HCT116 (cell line): ENCODE results near the gene ANKEF1. TPM values are rescaled to one million over a fixed set of nuclear protein-coding genes. Genes with fewer than 3 reads are reported as not detected.

Source experiments
- ATAC-seq: fragments of 200-7000 bp; cut with Tn5 transposase; 2 replicates; pipeline ENCODE4 v1.9.1; 2020; ENCODE audit warnings: mild to moderate bottlenecking, moderate library complexity
- BruUV-seq: library from RNA; stranded (reverse); fragments of 400-500 nt; replicated peaks from 2 replicates; lab custom pipeline; 2021; lab: Mats Ljungman, UMichigan
- CTCF ChIA-PET: fragments of 300-600 bp; sonication (Branson Sonifier 250); formaldehyde crosslinking; loops from one replicate; lab custom pipeline; 2021; ENCODE audit warnings: antibody characterized with exemption; lab: Charles Lee
- POLR2A ChIA-PET: fragments of 300-600, 350-600 bp; sonication (Branson Sonifier 250); formaldehyde crosslinking; loops from one replicate; lab custom pipeline; 2021; ENCODE audit warnings: antibody characterized with exemption; lab: Charles Lee
- RAD21 ChIA-PET, 2 experiments: fragments of 300-600 bp; sonication (Branson Sonifier 250); formaldehyde crosslinking; loops; one replicate each; lab custom pipeline; 2023; ENCODE audit warnings: low total read pairs in 2 of 2; ENCODE audit not compliant: uncharacterized antibody in 2 of 2, unreplicated experiment in 2 of 2, low non-redundant PET in 1 of 2; lab: Charles Lee
- DNase-seq: peaks from one replicate; pipeline ENCODE4 v3.0.0-alpha.2; 2010; ENCODE audit warnings: low read depth, low spot score
- H2AFZ ChIP-seq: fragments of 200-600 bp; shearing (Covaris generic), sonication (generic); 2 replicates; pipeline ENCODE4 v1.6.1; 2017; ENCODE audit warnings: low read depth, mixed run types, mixed read lengths, antibody characterized with exemption, low read length; ENCODE audit not compliant: poor library complexity, severe bottlenecking
- H3K27ac ChIP-seq: 2 replicates; pipeline ENCODE4 v1.5.1; 2012; ENCODE audit warnings: low read depth, low read length
- H3K27me3 ChIP-seq: fragments of 200-600 bp; sonication (generic); 2 replicates; pipeline ENCODE4 v1.6.1; 2016; ENCODE audit warnings: mixed run types, low read length, mixed read lengths; ENCODE audit not compliant: insufficient read depth
- H3K36me3 ChIP-seq, 2 experiments: fragments of 200-500 bp in 1 of 2; fragments of 200-600 bp in 1 of 2; sonication (Bioruptor generic) in 1 of 2; sonication (generic) in 1 of 2; 2 replicates each; pipeline versions ENCODE4 v1.5.1 to v1.6.1; 2014 to 2016; ENCODE audit warnings: low read length in 2 of 2, inconsistent platforms in 1 of 2, mixed read lengths in 1 of 2, mixed run types in 1 of 2; ENCODE audit not compliant: insufficient read depth in 2 of 2, control insufficient read depth in 1 of 2
- H3K4me1 ChIP-seq, 2 experiments: fragments of 200-600 bp in 1 of 2; sonication (generic) in 1 of 2; 2 replicates each; pipeline versions ENCODE4 v1.5.1 to v1.6.1; 2012 to 2017; ENCODE audit warnings: low read length in 2 of 2, inconsistent platforms in 1 of 2, mild to moderate bottlenecking in 1 of 2, mixed read lengths in 1 of 2, mixed run types in 1 of 2, moderate library complexity in 1 of 2; ENCODE audit not compliant: insufficient read depth in 2 of 2, control insufficient read depth in 1 of 2
- H3K4me2 ChIP-seq: fragments of 200-600 bp; sonication (generic); 2 replicates; pipeline ENCODE4 v1.6.1; 2017; ENCODE audit warnings: mixed run types, low read length, mixed read lengths
- H3K4me3 ChIP-seq, 2 experiments: fragments of 200-600 bp in 1 of 2; sonication (generic) in 1 of 2; replicated peaks in 1 of 2; 2 replicates each; pipeline ENCODE4 v1.5.1; 2011 to 2016; ENCODE audit warnings: low read length in 2 of 2, control low read depth in 1 of 2, low read depth in 1 of 2, mild to moderate bottlenecking in 1 of 2, mixed read lengths in 1 of 2, mixed run types in 1 of 2
- H3K79me2 ChIP-seq: fragments of 200-600 bp; sonication (generic); 2 replicates; pipeline ENCODE4 v1.6.1; 2017; ENCODE audit warnings: mild to moderate bottlenecking, mixed run types, low read length, moderate library complexity, mixed read lengths; ENCODE audit not compliant: insufficient read depth
- H3K9ac ChIP-seq: fragments of 200-600 bp; sonication (generic); 2 replicates; pipeline ENCODE4 v1.6.1; 2016; ENCODE audit warnings: low read length, mixed read lengths
- H3K9me2 ChIP-seq: fragments of 200-600 bp; sonication (generic), shearing (Covaris generic); 2 replicates; pipeline ENCODE4 v1.6.1; 2017; ENCODE audit warnings: mixed run types, mild to moderate bottlenecking, moderate library complexity; ENCODE audit not compliant: insufficient read depth
- H3K9me3 ChIP-seq, 2 experiments: fragments of 200-500 bp in 1 of 2; fragments of 200-600 bp in 1 of 2; sonication (Bioruptor generic) in 1 of 2; sonication (generic) in 1 of 2; 2 replicates each; pipeline ENCODE4 v1.6.1; 2014 to 2017; ENCODE audit warnings: low read length in 2 of 2, mixed read lengths in 2 of 2, inconsistent platforms in 1 of 2, low read depth in 1 of 2, mild to moderate bottlenecking in 1 of 2, mixed run types in 1 of 2, moderate library complexity in 1 of 2; ENCODE audit not compliant: control insufficient read depth in 1 of 2, insufficient read depth in 1 of 2
- H4K20me1 ChIP-seq: fragments of 200-600 bp; sonication (generic), shearing (Covaris generic); 2 replicates; pipeline ENCODE4 v1.6.1; 2017; ENCODE audit warnings: mixed run types, mild to moderate bottlenecking, moderate library complexity; ENCODE audit not compliant: insufficient read depth
- CBX3 ChIP-seq: IDR thresholded peaks from 2 replicates; pipeline ENCODE4 v1.6.1; 2012; ENCODE audit warnings: low read depth
- EGR1 ChIP-seq: IDR thresholded peaks from 2 replicates; pipeline ENCODE4 v1.6.1; 2012; ENCODE audit warnings: low read depth
- ELF1 ChIP-seq: IDR thresholded peaks from 2 replicates; pipeline ENCODE4 v1.6.1; 2012; ENCODE audit warnings: low read depth, borderline replicate concordance
- EZH2 ChIP-seq: fragments of 200-600 bp; sonication (generic); IDR thresholded peaks from 2 replicates; pipeline ENCODE4 v1.6.1; 2017; ENCODE audit warnings: antibody characterized with exemption, mixed run types
- FOSL1 ChIP-seq: IDR thresholded peaks from 2 replicates; pipeline ENCODE4 v1.6.1; 2012; ENCODE audit warnings: low read depth
- POLR2A ChIP-seq: IDR thresholded peaks from 2 replicates; pipeline ENCODE4 v1.7.0; 2011; ENCODE audit warnings: borderline replicate concordance; ENCODE audit not compliant: insufficient read depth, insufficient read length; ENCODE audit errors: extremely low read depth
- POLR2AphosphoS5 ChIP-seq: IDR thresholded peaks from 2 replicates; pipeline ENCODE4 v1.6.1; 2011; ENCODE audit warnings: mild to moderate bottlenecking, low read depth, low read length, moderate library complexity
- RAD21 ChIP-seq: IDR thresholded peaks from 2 replicates; pipeline ENCODE4 v1.6.1; 2012; ENCODE audit warnings: low read depth, mild to moderate bottlenecking
- REST ChIP-seq: IDR thresholded peaks from 2 replicates; pipeline ENCODE4 v1.6.1; 2012; ENCODE audit warnings: low read depth
- SIN3A ChIP-seq: IDR thresholded peaks from 2 replicates; pipeline ENCODE4 v1.6.1; 2012; ENCODE audit warnings: low read depth
- SP1 ChIP-seq: IDR thresholded peaks from 2 replicates; pipeline ENCODE4 v1.6.1; 2012; ENCODE audit warnings: low read depth
- SRF ChIP-seq: IDR thresholded peaks from 2 replicates; pipeline ENCODE4 v1.6.1; 2012; ENCODE audit warnings: low read depth
- TCF7L2 ChIP-seq: IDR thresholded peaks from 2 replicates; pipeline ENCODE4 v1.7.0; 2011; ENCODE audit warnings: borderline replicate concordance, inconsistent platforms; ENCODE audit not compliant: insufficient read depth, insufficient read length; ENCODE audit errors: extremely low read depth
- YY1 ChIP-seq: IDR thresholded peaks from 2 replicates; pipeline ENCODE4 v1.6.1; 2011; ENCODE audit warnings: low read length, low read depth, moderate library complexity, mild to moderate bottlenecking; ENCODE audit not compliant: insufficient replicate concordance; ENCODE audit errors: extremely low read depth
- ZFX ChIP-seq: fragments of 450-650 bp; IDR thresholded peaks from 2 replicates; pipeline ENCODE4 v1.6.1; 2017
- ZNF274 ChIP-seq: fragments of 200-500 bp; sonication (Bioruptor generic); IDR thresholded peaks from 2 replicates; pipeline ENCODE4 v1.6.1; 2014; ENCODE audit warnings: mild to moderate bottlenecking, low read depth, low read length, inconsistent platforms
- intact Hi-C: fragments of 100-400 bp; cut with micrococcal nuclease; formaldehyde crosslinking; loops from 2 replicates; pipeline ENCODE4 v1.10.0; 2022
- total RNA-seq: library from RNA; stranded (reverse); gene quantifications from one replicate; pipeline ENCODE4 v1.2.1, GENCODE V29; 2021; ENCODE audit not compliant: unreplicated experiment
- TF ChIP-seq, protein P1 (sequence below): IDR thresholded peaks from 2 replicates; pipeline ENCODE4 v1.6.1; 2012
- TF ChIP-seq, protein P2 (sequence below): IDR thresholded peaks from 2 replicates; pipeline ENCODE4 v1.6.1; 2011; ENCODE audit warnings: mild to moderate bottlenecking, low read length, moderate library complexity; ENCODE audit not compliant: insufficient replicate concordance; ENCODE audit errors: extremely low read depth
- TF ChIP-seq, protein P3 (sequence below): IDR thresholded peaks from 2 replicates; pipeline ENCODE4 v1.6.1; 2012
- TF ChIP-seq, protein P4 (sequence below), 3 experiments: fragments of 200-600 bp in 1 of 3; sonication (generic) in 1 of 3; IDR thresholded peaks in 2 of 3; conservative IDR thresholded peaks in 1 of 3; 2 replicates each; pipeline ENCODE4 v1.5.1; 2012 to 2017; ENCODE audit warnings: low read depth in 2 of 3, low read length in 2 of 3, antibody characterized with exemption in 1 of 3, borderline replicate concordance in 1 of 3, control low read depth in 1 of 3, mild to moderate bottlenecking in 1 of 3, mixed read lengths in 1 of 3, mixed run types in 1 of 3, moderate library complexity in 1 of 3; ENCODE audit not compliant: insufficient read depth in 1 of 3

Gene ANKEF1
- total RNA-seq, 1 experiment from 2014 or later: 15.8 TPM

GRCh38 chr20:10075606-10076005, 40.8 kb downstream of the ANKEF1 start:
- no TSS peak for BruUV-seq
- Histone ChIP-seq H3K9ac (no peak overlapping the region), H3K4me2 (no peak overlapping the region), H4K20me1 (no peaks in the 10 kb centered on the region), H3K4me3 (no peak overlapping the region), H3K9me3 (no peaks in the 10 kb centered on the region), H3K27ac (no peak overlapping the region), H3K9me2 (no peaks in the 10 kb centered on the region), H3K79me2 (no peaks in the 10 kb centered on the region), H3K27me3 (no peaks in the 10 kb centered on the region), H3K4me1 (peaks cover 0 to 8% of the 10 kb centered on the region in 2 experiments; a peak in 2 of 4 replicates), H2AFZ (no peak overlapping the region), H3K36me3 (no peaks in the 10 kb centered on the region)
- TF ChIP-seq SRF (no peak), POLR2A (no peak), REST (no peak), ELF1 (no peak), TCF7L2 (no peak), ZNF274 (no peak), POLR2AphosphoS5 (no peak), ZFX (no peak), RAD21 (no peak), CBX3 (no peak), SIN3A (no peak), SP1 (no peak), EZH2 (no peak), YY1 (no peak), FOSL1 (no peak), EGR1 (no peak)
- TF ChIP-seq, protein P1, sequence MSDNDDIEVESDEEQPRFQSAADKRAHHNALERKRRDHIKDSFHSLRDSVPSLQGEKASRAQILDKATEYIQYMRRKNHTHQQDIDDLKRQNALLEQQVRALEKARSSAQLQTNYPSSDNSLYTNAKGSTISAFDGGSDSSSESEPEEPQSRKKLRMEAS: no peak
- TF ChIP-seq, protein P2, sequence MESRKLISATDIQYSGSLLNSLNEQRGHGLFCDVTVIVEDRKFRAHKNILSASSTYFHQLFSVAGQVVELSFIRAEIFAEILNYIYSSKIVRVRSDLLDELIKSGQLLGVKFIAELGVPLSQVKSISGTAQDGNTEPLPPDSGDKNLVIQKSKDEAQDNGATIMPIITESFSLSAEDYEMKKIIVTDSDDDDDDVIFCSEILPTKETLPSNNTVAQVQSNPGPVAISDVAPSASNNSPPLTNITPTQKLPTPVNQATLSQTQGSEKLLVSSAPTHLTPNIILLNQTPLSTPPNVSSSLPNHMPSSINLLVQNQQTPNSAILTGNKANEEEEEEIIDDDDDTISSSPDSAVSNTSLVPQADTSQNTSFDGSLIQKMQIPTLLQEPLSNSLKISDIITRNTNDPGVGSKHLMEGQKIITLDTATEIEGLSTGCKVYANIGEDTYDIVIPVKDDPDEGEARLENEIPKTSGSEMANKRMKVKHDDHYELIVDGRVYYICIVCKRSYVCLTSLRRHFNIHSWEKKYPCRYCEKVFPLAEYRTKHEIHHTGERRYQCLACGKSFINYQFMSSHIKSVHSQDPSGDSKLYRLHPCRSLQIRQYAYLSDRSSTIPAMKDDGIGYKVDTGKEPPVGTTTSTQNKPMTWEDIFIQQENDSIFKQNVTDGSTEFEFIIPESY: no peak
- TF ChIP-seq, protein P3, sequence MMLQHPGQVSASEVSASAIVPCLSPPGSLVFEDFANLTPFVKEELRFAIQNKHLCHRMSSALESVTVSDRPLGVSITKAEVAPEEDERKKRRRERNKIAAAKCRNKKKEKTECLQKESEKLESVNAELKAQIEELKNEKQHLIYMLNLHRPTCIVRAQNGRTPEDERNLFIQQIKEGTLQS: no peak
- TF ChIP-seq, protein P4, sequence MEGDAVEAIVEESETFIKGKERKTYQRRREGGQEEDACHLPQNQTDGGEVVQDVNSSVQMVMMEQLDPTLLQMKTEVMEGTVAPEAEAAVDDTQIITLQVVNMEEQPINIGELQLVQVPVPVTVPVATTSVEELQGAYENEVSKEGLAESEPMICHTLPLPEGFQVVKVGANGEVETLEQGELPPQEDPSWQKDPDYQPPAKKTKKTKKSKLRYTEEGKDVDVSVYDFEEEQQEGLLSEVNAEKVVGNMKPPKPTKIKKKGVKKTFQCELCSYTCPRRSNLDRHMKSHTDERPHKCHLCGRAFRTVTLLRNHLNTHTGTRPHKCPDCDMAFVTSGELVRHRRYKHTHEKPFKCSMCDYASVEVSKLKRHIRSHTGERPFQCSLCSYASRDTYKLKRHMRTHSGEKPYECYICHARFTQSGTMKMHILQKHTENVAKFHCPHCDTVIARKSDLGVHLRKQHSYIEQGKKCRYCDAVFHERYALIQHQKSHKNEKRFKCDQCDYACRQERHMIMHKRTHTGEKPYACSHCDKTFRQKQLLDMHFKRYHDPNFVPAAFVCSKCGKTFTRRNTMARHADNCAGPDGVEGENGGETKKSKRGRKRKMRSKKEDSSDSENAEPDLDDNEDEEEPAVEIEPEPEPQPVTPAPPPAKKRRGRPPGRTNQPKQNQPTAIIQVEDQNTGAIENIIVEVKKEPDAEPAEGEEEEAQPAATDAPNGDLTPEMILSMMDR (IDR thresholded peaks at IDR 0.05 in 2 of 3, conservative IDR thresholded peaks at IDR 0.05 in 1 of 3; ENCODE audit: borderline replicate concordance in 1 of 3, insufficient read depth in 1 of 3, low read depth in 2 of 3, low read length in 2 of 3): no peak
- no peak for DNase-seq
- RAD21 ChIA-PET: no interaction called here
- intact Hi-C loops: no loop called here
- ATAC-seq: no peak
- POLR2A ChIA-PET: no interaction called here
- CTCF ChIA-PET: interaction anchor here (1.0 to 1.1 kb wide), 2 partner anchors 14 to 94 kb away, joined by 3 to 4 read pairs; no protein-coding TSS in a partner anchor
